Activated T-cell treated with anti-CD3 and anti-CD28 coated beads for 24 hours (primary cell): ENCODE measurements around the gene PTPRC.

Experiments used
- DNase-seq: peaks from one replicate; pipeline ENCODE4 v3.0.0-alpha.2; 2020; ENCODE audit warnings: low read depth

Gene PTPRC

GRCh38 chr1:198761859-198762616, 123.2 kb downstream of the PTPRC start:
- DNase-seq: no peak

- no peak for DNase-seq
Measured at GRCh38 chr1:198763298-198763714, 124.5 kb downstream of the PTPRC start.

DNA sequence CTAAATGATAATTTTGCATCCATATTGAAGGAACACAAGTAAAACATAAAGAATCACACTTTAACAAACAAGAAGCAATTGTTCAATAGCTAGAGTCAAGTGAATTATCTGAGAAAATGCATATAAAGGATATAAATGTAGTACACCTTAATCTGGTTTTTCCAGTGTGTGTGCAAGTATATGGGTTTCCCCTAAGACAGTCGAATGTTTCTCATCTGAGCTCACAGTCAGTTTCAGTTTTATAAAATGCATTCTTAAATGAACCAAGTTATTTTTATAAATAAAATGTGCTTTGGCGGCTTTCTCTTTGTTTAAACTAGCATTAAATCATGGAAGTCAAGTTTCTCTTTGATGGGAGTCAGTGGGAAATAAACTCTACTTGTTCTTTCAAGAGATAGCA, 125.9 kb downstream of the PTPRC start:
- DNase-seq: no peak

DNA sequence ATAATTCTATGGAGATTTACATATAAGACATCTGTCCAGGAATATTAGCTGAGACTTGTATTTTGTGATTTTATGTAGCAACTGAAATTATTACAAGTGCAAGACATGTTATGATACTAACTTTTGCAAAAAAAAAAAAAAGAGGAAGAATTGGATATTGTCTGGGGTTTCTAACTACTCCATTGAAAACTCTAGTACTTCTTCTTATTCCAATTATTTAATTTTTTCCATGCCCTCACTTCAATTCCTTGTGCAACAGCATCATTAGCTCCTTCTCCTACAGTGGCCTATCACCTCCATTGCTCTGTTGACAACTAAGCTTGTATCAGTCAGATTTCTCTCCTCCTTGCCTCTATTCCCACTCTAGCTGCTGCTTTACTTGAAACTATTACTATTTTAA, 126.6 kb downstream of the PTPRC start:
- DNase-seq: no peak

DNA sequence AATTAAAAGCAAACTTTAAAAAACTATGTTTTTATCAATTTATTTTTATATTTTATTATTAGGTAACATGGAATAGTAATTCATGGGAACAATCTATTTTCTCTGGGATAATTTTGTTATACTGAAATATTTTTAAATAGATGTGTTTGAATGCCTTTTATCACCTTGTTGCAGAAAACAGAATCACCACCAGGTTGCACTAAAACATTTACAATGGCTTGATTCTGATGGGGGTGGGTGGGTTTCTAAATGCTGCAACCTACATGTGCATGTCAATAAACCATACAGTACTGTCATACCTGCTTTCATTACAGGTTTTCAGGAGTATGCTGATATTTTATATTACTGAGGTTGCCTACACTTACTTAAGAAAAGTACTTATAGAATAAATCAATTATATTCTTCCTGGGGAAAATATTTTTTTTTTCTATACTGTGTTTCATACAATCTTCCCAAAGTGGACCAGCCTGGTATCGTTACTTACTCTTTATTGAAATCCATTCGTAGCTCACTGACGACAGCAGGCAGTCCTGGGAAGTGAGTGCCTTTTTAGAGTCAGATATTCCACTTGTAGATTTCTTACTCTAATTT, 132.8 kb downstream of the PTPRC start:
- DNase-seq: no peak

DNA sequence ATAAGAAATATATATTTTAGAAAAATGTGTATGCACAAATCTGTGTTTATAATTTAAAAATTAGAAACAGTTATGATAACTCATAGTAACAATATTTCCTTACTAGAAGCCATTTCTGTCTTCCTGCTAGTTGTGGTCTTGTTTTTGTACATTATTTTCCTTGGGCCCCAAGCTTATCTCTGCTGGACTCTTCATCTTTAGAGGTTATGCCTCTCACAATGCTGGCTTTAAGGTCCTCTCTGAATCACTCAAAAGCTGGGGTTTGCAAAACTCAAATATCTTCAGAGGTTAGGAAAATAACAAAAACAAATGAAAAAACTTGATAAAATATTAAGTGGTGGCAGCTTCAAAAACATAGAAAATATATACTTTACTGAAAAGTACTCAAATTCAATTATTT, 133.8 kb downstream of the PTPRC start:
- DNase-seq: no peak

DNA sequence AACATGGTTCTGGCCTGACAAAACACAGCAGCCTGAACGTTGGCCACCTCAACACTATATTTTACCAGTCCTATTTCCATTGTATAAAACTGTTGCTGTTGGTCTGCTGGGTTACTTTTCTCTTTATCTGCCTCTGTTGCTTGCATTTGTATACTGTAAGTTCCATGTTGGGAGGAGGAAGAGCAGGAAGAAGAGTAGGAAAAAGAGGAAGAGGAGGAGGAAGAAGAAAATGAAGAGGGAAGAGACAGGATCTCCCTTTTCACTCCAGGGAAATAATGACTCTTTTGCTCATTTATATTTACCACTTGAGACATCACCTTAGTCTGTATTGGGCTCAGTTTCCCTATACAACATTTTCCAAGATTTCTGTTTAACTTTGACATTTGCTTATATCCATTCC, 134.2 kb downstream of the PTPRC start:
- no peak for DNase-seq

- DNase-seq: no peak
Measured at GRCh38 chr1:198773523-198773922, 134.7 kb downstream of the PTPRC start.

DNA sequence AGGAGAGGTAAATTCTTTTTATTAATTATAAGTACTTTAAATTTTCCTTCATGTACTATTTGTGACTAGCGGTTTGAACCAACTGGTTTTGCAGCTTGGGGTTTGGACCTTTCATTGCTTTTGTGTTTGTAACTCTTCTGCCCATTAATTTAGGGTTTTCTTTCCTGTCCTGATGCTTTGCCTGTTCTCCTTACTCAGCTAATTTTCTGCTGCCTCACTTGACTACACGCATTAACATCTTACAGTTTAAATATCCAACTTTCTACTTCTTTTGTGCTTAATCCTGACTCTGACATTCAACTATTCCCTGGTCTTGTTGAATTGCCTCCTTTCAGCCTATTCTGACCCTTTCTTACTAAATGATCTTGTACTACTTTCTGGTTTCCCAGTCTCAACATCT, 135.6 kb downstream of the PTPRC start:
- no peak for DNase-seq

DNA sequence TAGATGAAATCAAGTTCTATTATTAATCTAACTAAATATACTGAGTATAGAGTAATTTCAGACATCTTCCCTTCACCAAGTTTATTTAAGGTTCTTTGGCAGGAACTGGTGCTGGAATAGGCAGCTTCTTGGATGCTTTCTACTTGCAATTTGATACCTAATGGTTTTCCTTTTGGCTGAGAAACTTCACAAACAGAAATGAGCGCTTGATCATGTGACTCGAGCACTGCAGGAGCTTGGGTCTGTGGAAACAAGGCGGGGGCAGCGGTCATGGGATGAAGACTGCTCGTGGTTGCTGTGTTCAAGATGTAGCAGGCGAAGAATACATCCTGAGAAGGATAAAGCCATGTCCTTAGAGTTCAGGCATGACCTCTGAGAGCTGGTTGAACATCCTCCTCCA, 136.8 kb downstream of the PTPRC start:
- no peak for DNase-seq

DNA sequence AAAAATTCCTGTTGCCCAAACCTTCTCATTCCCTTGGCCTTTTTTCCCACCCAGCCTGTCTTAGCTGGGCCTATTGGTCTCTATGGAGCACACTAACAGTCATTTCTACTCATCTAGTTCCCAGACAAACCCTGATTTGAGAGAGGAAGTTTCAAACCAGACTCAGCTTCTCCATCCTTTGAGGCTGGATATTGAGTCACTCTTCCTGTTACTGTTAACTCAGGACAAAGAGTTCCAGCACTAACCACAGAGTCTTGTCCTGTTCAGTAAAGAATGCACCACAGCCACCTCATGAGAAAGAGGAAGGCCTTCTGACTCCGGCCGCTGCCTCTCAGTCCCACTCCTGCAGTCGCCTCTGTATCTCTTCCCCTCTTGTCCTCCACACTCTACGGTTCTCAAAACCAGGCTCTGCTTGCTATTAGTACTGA, 137.8 kb downstream of the PTPRC start:
- no peak for DNase-seq

- no peak for DNase-seq
Measured at GRCh38 chr1:198778049-198778448, 139.2 kb downstream of the PTPRC start.

DNA sequence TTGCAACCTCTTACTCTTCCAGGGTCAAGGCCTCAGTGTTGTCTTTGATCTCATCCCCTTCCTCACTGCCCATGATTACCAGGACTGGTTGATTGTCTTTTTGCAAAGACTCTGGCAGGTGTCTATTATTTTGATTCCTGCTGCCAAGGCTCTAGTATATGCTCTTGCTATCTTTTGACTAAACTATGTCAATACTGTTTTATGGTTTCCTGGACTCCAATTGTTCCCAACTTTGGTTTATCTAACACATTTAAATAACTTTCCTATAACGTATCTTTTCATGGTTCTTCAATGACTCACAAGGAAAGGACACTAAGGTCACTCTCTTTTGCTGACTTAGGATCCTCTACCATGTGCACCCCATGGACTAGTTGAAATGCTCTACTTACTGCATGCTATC, 141.5 kb downstream of the PTPRC start:
- no peak for DNase-seq

DNA sequence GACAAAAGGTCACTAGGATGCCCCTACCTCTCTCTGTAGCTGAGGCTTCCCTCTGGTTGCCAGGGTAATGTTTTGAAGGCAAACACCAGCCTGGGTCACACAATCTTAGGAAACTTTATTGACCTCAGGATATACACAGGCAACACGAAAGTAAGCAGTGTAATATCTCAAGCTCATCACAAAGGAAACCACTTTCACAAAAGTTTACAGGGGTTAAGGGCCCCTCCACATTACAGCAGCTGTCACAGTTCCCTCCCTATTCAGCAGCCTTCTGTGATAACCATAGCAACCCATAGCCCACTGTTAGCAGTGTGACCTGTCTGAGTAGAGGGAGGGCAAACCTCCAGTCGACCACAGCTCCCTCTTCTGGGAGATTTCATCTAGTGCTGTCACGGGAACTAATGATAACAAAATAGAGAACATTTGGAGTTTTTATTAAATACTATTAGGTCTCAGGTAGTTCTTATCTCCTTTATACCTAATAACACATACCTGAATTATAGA, 149.8 kb downstream of the PTPRC start:
- DNase-seq: no peak

DNA sequence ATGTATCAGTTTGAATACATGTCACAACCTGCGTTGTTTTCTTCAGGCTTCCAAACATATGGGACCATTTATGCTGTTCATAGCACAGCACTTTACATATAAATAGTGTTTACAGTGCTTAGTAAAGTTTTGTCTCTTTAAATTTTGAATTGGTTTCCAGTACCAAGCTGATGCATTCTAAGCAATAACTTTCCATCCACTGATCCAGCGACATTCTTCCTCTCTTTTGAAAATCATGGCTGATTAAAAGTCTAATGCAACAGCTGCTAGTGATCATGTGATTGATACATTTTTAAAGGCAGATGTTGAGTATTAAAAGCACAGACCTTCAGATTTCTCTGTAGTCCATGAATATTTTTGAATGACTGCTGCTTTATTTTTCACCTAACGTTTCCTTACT, 154.9 kb downstream of the PTPRC start:
- DNase-seq: no peak

DNA sequence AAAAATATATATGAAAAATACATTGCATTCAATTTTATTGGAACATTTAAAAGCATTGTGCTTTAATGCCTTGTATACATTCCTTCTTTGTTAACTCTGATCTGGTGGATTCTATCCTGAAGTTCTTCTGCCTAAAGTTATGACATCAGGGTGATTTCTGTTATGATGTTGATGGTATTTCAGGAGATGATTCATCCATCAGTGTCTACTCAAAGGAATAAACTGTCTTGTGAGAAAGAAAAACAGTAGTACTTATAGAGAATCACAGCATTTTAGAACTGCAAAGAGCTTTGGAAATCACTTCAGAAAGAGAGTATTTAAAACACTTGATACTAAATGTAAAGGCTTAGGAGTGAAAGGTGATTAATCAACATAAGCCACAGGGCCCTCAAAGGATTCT, 155.7 kb downstream of the PTPRC start:
- no peak for DNase-seq

DNA sequence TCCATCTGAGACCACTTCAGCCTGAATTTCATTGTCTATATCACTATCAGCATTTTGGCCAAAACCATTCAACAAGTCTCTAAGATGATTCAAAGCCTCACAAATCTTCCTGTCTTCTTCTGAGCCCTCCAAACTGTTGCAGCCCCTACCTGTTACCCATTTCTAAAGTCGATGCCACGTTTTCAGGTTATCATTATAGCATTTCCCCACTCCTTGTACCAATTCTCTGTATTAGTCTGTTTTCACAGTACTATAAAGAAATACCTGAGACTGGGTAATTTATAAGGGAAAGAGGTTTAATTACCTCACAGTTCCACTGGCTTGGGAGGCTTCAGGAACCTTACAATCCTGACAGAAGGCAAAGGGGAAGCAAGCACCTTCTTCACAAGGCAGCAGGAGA, 158.8 kb downstream of the PTPRC start:
- no peak for DNase-seq

DNA sequence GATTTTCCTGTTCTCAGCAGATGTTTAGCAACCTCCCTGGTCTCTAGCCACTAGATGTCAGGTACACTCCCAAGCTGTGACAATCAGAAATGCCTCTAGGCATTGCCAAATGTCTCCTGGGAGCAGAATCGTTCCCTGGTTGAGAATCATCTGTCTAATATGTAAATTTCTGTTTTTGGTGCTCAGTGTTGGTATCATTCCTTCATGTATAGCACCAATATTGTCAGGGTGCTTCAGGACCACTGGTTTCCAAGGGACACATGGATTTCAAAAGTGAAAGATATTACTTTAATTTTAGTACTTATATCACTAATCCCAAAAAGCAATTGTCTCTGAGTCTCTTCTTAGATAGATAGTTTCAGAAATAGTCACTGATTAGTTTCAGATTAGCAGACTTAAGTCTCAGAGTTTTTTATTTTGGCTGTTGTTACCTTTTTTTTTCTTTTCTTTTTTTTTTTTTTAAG, 160.1 kb downstream of the PTPRC start:
- DNase-seq: no peak

DNA sequence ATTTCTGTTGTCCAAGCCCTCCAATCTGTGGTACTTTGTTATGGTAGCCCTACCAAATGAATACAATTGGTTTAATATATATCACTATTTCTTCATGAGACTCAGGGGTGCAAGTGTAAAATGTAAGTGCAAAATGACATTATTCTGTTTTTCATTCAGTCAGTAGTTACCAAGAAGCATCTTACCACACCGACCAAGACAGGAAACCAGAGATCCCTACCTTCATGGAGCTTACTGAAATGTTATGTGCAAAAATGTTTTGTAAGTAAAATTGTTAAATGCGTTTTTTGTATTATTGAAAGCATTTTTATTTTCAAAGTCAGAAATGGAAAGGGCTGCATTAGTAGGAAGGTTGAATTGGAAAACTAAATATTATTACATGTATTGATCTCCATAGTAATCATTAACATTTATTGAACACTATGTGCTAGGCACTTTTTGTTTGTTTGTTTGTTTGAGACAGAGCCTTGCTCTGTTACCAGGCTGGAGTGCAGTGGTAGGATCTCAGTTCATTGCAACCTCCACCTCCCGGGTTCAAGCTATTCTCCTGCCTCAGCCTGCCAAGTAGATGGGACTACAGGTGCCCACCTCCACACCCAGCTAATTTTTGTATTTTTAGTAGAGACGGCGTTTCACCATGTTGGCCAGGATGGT, 166.8 kb downstream of the PTPRC start:
- DNase-seq: no peak

- DNase-seq: no peak
Measured at GRCh38 chr1:198806861-198807260, 168.0 kb downstream of the PTPRC start.
